Lower leg skin (tissue), 3 donors: Measurements from ENCODE around the gene XPNPEP2.

ENCODE experiments used
- CTCF ChIP-seq, 3 donors: fragments of 450-650 bp; IDR thresholded peaks; one replicate each; pipeline ENCODE4 v1.5.1; 2016; ENCODE audit warnings: antibody characterized with exemption in 3 of 3, mild to moderate bottlenecking in 3 of 3, moderate library complexity in 2 of 3
- POLR2A ChIP-seq, 2 donors: fragments of 450-650 bp; IDR thresholded peaks; one replicate each; pipeline ENCODE4 v1.6.1; 2016 to 2017; ENCODE audit warnings: antibody characterized with exemption in 2 of 2, mild to moderate bottlenecking in 1 of 2, moderate library complexity in 1 of 2

GRCh38 chrX:129724754-129725153, 14.0 kb upstream of the XPNPEP2 start:
- no peak for TF ChIP-seq POLR2A (IDR thresholded peaks at IDR 0.05)
- no peak for TF ChIP-seq CTCF (IDR thresholded peaks at IDR 0.05)
